ENCODE data around the gene SGF29.

DNA sequence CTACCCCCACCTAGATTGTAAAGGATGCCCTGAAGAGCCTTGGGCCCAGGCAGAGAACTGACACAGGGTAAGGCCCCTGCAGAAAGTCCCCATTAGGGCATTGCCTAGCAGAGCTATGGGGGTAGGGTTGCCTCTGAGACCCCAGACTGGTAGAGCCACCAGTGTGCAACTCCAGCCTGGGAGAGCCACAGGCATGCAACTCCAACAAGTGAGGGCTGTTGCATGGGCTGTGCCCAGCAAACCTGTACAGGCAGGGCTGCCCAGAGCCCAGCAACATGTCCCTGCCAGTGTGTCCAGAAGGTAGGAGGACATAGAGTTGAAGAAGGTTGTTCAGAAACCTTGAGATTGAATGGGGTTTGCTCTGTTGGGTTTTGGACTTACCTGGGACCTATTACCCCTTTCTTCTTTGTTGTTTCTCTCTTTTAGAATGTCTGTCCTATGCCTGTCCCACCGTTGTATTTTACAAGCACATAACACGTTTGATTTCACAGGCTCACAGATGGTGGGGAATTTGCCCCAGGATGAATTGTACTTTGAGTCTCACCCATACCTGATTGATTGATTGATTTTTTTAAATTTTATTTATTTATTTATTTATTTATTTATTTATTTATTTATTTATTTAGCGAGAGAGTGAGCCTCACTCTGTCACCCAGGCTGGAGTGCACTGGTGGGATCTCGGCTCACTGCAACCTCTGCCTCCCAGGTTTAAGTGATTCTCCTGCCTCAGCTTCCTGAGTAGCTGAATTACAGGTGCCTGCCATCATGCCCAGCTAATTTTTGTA, 16.4 kb downstream of the SGF29 start:
- TF ChIP-seq, protein P1, sequence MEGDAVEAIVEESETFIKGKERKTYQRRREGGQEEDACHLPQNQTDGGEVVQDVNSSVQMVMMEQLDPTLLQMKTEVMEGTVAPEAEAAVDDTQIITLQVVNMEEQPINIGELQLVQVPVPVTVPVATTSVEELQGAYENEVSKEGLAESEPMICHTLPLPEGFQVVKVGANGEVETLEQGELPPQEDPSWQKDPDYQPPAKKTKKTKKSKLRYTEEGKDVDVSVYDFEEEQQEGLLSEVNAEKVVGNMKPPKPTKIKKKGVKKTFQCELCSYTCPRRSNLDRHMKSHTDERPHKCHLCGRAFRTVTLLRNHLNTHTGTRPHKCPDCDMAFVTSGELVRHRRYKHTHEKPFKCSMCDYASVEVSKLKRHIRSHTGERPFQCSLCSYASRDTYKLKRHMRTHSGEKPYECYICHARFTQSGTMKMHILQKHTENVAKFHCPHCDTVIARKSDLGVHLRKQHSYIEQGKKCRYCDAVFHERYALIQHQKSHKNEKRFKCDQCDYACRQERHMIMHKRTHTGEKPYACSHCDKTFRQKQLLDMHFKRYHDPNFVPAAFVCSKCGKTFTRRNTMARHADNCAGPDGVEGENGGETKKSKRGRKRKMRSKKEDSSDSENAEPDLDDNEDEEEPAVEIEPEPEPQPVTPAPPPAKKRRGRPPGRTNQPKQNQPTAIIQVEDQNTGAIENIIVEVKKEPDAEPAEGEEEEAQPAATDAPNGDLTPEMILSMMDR (IDR thresholded peaks at IDR 0.05): no peak
- TF ChIP-seq POLR2A (IDR thresholded peaks at IDR 0.05) (no peak), POLR2AphosphoS5 (IDR thresholded peaks at IDR 0.05) (no peak)
